Measurements from ENCODE around the gene BCL11B.

The BCL11B gene

GRCh38 chr14:99313234-99313633 is 41.2 kb upstream of the BCL11B start:
- Histone ChIP-seq H3K27me3 (no peaks in the 10 kb centered on the region), H3K9me3 (no peaks in the 10 kb centered on the region), H3K36me3 (no peaks in the 10 kb centered on the region), H3K4me1 (no peaks in the 10 kb centered on the region; the same call in 1 of the 2 replicates), H3K4me3 (ENCODE audit: low read depth, low read length) (no peak overlapping the region)
- TF ChIP-seq CTCF (IDR thresholded peaks at IDR 0.05; ENCODE audit: low read depth, low read length): no peak
- DNase-seq: no peak

- Histone ChIP-seq H3K27me3 (no peaks in the 10 kb centered on the region; the same call in 1 of the 2 replicates), H3K4me3 (ENCODE audit: low read depth, low read length) (no peak overlapping the region), H3K9me3 (no peaks in the 10 kb centered on the region), H3K4me1 (no peaks in the 10 kb centered on the region; the same call in 1 of the 2 replicates), H3K36me3 (no peaks in the 10 kb centered on the region)
- no peak for DNase-seq
- no peak for TF ChIP-seq CTCF (IDR thresholded peaks at IDR 0.05; ENCODE audit: low read depth, low read length)
Observed at GRCh38 chr14:99312106-99312505, 40.1 kb upstream of the BCL11B start.

GRCh38 chr14:99309220-99309766 is 37.3 kb upstream of the BCL11B start:
- Histone ChIP-seq H3K9me3 (no peaks in the 10 kb centered on the region), H3K4me3 (ENCODE audit: low read depth, low read length) (no peak overlapping the region), H3K4me1 (no peaks in the 10 kb centered on the region), H3K27me3 (no peaks in the 10 kb centered on the region; the same call in 1 of the 2 replicates), H3K36me3 (no peaks in the 10 kb centered on the region)
- TF ChIP-seq CTCF (IDR thresholded peaks at IDR 0.05; ENCODE audit: low read depth, low read length): no peak
- no peak for DNase-seq

- Histone ChIP-seq H3K27me3 (no peaks in the 10 kb centered on the region; the same call in none of the 2 replicates), H3K4me1 (no peaks in the 10 kb centered on the region), H3K36me3 (no peaks in the 10 kb centered on the region), H3K9me3 (0 out of 2 replicates have a peak, but pooled peaks cover 4% of the 10 kb centered on the region), H3K4me3 (ENCODE audit: low read depth, low read length) (no peak overlapping the region)
- no peak for DNase-seq
- no peak for TF ChIP-seq CTCF (IDR thresholded peaks at IDR 0.05; ENCODE audit: low read depth, low read length)
Observed at GRCh38 chr14:99304208-99304607, 32.2 kb upstream of the BCL11B start.

GRCh38 chr14:99300190-99300589 is 28.2 kb upstream of the BCL11B start:
- H3K36me3 ChIP-seq: no peaks in the 10 kb centered on the region
- H3K4me3 ChIP-seq (ENCODE audit: low read depth, low read length): no peak overlapping the region
- H3K27me3 ChIP-seq: no peaks in the 10 kb centered on the region; the same call in 1 of the 2 replicates
- 0 out of 2 replicates have a peak, but pooled peaks cover 4% of the 10 kb centered on the region for H3K9me3 ChIP-seq
- no peaks in the 10 kb centered on the region for H3K4me1 ChIP-seq
- no peak for DNase-seq
- no peak for TF ChIP-seq CTCF (IDR thresholded peaks at IDR 0.05; ENCODE audit: low read depth, low read length)

- Histone ChIP-seq H3K27me3 (no peaks in the 10 kb centered on the region; the same call in 1 of the 2 replicates), H3K4me1 (no peaks in the 10 kb centered on the region), H3K4me3 (ENCODE audit: low read depth, low read length) (no peak overlapping the region), H3K9me3 (0 out of 2 replicates have a peak, but pooled peaks cover 4% of the 10 kb centered on the region), H3K36me3 (no peaks in the 10 kb centered on the region)
- no peak for DNase-seq
- no peak for TF ChIP-seq CTCF (IDR thresholded peaks at IDR 0.05; ENCODE audit: low read depth, low read length)
Observed at GRCh38 chr14:99296517-99296916, 24.5 kb upstream of the BCL11B start.
